ENCODE measurements around the gene SLC6A6. TPM values are rescaled to one million over a fixed set of nuclear protein-coding genes. Genes with fewer than 3 reads are reported as not detected.

Gene SLC6A6
- polyA plus RNA-seq, 1 of the 3 experiments (the other 2 are of a cell fraction): 19.1 TPM

DNA sequence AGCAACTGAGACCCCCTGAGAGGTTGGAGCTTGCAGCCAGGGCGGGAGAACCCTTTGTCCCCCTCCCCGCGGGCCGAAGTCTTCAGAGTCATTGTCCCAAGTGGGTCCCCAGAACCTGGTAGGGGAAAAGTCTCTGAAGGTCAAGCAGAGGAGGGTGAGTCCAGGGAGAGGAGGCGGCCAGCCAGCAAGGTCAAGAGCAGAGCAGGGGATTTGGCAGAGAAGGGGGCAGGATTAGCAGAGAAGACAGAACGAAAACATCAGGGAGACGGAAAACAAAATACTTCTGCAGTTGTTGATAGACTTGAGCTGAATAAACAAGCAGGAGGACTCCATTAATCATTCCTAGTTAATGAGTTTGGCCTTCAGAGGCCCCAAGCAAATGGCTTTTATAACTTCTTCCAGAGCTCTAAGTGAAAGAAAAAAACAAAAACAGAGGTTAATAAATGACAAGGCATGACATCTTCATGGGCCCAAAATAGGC lies 71.0 kb downstream of the SLC6A6 start:
- Histone ChIP-seq H3K9me2 (no peaks in the 10 kb centered on the region), H3F3A (replicated peaks; ENCODE audit: insufficient read depth) (peaks cover 10% of the 10 kb centered on the region), H4K20me1 (ENCODE audit: insufficient read depth) (no peaks in the 10 kb centered on the region), H3K4me3 (ENCODE audit: low read depth in 2 of 2, low read length in 1 of 2) (no peak overlapping the region), H3K27me3 (ENCODE audit: insufficient read depth) (no peaks in the 10 kb centered on the region), H3K4me2 (peak overlapping the region; percentile 63), H3K36me3 (replicated peaks in 1 of 2; ENCODE audit: control insufficient read depth in 1 of 2, insufficient read depth in 2 of 2, low read length in 1 of 2) (peaks cover 17 to 24% of the 10 kb centered on the region in 2 experiments), H3K9me3 (no peaks in the 10 kb centered on the region), H3K79me2 (ENCODE audit: insufficient read depth) (no peaks in the 10 kb centered on the region), H3K9ac (no peak overlapping the region), H3K27ac (ENCODE audit: low read depth in 2 of 2, low read length in 1 of 2) (peak overlapping the region in 1 of 2 experiments; percentile 83; a peak in 1 of 4 replicates), H2AFZ (ENCODE audit: low read depth) (no peak overlapping the region), H3K4me1 (ENCODE audit: control insufficient read depth in 1 of 2, insufficient read depth in 2 of 2, low read depth in 1 of 2, low read length in 1 of 2) (peaks cover 4 to 23% of the 10 kb centered on the region in 2 experiments; a peak in 3 of 4 replicates)
- 89% methylated on average over 7 of the region's 7 CpGs for WGBS (ENCODE audit: low lambda C conversion rate)
- POLR2A ChIA-PET: no interaction called here
- DNase-seq: no peak
- CTCF ChIA-PET: interaction anchor here (0.8 to 1.7 kb wide), 7 partner anchors 10 to 318 kb away, joined by 3 to 5 read pairs (median 4); no protein-coding TSS in a partner anchor
- TF ChIP-seq JUND (IDR thresholded peaks at IDR 0.05) (no peak), SMC3 (IDR thresholded peaks at IDR 0.05; ENCODE audit: low read depth, low read length) (no peak), EP300 (IDR thresholded peaks at IDR 0.05; ENCODE audit: borderline replicate concordance in 1 of 2, low read depth in 1 of 2, low read length in 1 of 2) (no peak), ELF1 (IDR thresholded peaks at IDR 0.05) (no peak), TCF12 (IDR thresholded peaks at IDR 0.05) (no peak), RFX5 (IDR thresholded peaks at IDR 0.05; ENCODE audit: low read length) (no peak), RAD21 (IDR thresholded peaks at IDR 0.05; ENCODE audit: low read length) (no peak)
- TF ChIP-seq, protein P1, sequence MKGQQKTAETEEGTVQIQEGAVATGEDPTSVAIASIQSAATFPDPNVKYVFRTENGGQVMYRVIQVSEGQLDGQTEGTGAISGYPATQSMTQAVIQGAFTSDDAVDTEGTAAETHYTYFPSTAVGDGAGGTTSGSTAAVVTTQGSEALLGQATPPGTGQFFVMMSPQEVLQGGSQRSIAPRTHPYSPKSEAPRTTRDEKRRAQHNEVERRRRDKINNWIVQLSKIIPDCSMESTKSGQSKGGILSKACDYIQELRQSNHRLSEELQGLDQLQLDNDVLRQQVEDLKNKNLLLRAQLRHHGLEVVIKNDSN (IDR thresholded peaks at IDR 0.05; ENCODE audit: borderline replicate concordance, low read depth): no peak

DNA sequence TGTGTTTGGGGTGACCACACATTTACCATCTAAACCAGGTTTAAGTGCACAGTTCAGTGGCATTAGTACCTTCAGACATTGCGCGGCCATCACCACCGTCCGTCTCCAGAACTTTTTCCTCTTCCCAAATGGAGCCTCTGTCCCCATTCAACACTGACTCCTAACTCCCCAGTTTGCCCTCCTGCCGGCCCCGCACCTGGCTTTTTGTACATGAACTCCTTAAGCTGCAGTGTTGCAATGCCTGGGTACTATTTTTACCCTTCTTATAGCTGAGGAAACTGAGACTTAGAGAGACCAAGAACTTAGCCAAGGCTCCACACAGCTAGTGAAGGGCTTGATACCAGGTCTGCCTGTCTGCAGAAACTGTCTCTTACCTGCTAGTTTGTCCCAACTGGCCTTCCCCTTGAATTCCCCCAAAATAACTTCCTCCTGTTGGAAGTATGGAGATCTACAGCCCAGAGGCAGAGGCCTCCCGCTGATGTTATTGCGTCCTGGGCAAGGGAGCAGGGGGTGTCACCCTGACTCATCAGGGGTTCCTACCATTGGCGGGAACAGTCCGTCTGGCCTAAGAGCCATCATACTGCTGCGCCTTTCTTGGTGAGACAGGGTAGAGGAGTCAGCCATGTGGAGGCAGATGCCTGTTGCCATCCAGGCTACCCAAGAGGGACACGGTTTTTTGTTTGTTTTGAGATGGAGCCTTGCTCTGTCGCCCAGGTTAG lies 72.1 kb downstream of the SLC6A6 start:
- Histone ChIP-seq H3K27ac (ENCODE audit: low read depth in 2 of 2, low read length in 1 of 2) (no peak overlapping the region), H3F3A (replicated peaks; ENCODE audit: insufficient read depth) (peaks cover 10% of the 10 kb centered on the region), H3K4me2 (no peak overlapping the region), H3K79me2 (ENCODE audit: insufficient read depth) (no peaks in the 10 kb centered on the region), H3K4me1 (ENCODE audit: control insufficient read depth in 1 of 2, insufficient read depth in 2 of 2, low read depth in 1 of 2, low read length in 1 of 2) (peaks cover 4 to 23% of the 10 kb centered on the region in 2 experiments; a peak in 3 of 4 replicates), H3K9me2 (no peaks in the 10 kb centered on the region), H3K9ac (no peak overlapping the region), H2AFZ (ENCODE audit: low read depth) (no peak overlapping the region), H3K9me3 (no peaks in the 10 kb centered on the region), H3K27me3 (ENCODE audit: insufficient read depth) (no peaks in the 10 kb centered on the region), H4K20me1 (ENCODE audit: insufficient read depth) (no peaks in the 10 kb centered on the region), H3K36me3 (replicated peaks in 1 of 2; ENCODE audit: control insufficient read depth in 1 of 2, insufficient read depth in 2 of 2, low read length in 1 of 2) (peaks cover 22 to 32% of the 10 kb centered on the region in 2 experiments), H3K4me3 (ENCODE audit: low read depth in 2 of 2, low read length in 1 of 2) (no peak overlapping the region)
- ChIA-PET POLR2A (no interaction called here), CTCF (interaction anchor here (0.6 to 2.8 kb wide), 5 partner anchors 14 to 271 kb away, joined by 3 to 15 read pairs (median 4); no protein-coding TSS in a partner anchor)
- no peak for TF ChIP-seq YY1 (IDR thresholded peaks at IDR 0.05; ENCODE audit: low read depth)
- WGBS (ENCODE audit: low lambda C conversion rate): 96% methylated on average over 12 of the region's 13 CpGs
- no peak for DNase-seq

DNA sequence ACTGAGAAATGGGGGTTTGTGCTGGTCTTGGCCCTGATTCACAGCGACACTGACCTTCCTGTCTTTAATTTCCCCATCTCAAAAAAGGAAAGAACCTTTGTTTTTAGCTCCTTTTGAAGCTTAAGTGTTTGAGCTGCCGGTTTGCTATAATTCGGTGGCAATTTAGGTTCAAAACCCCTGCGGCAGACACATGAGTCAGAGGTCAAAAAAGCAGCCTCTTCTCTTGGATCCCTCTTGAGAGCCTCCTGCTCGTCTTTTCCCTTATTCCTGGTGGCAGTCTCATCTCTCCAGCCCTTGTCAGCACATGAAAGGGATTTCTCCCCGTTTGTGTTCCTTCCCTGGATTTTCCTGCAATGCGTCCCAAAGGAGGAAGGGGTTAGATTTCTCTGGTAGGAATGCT lies 73.2 kb downstream of the SLC6A6 start:
- 93% methylated on average over 7 of the region's 7 CpGs for WGBS (ENCODE audit: low lambda C conversion rate)
- DNase-seq: no peak
- Histone ChIP-seq H3K4me1 (ENCODE audit: control insufficient read depth in 1 of 2, insufficient read depth in 2 of 2, low read depth in 1 of 2, low read length in 1 of 2) (peaks cover 15 to 23% of the 10 kb centered on the region in 2 experiments; a peak in 3 of 4 replicates), H3K27ac (ENCODE audit: low read depth in 2 of 2, low read length in 1 of 2) (no peak overlapping the region), H3F3A (replicated peaks; ENCODE audit: insufficient read depth) (peaks cover 10% of the 10 kb centered on the region), H3K4me2 (no peak overlapping the region), H3K27me3 (ENCODE audit: insufficient read depth) (no peaks in the 10 kb centered on the region), H3K9ac (no peak overlapping the region), H3K9me2 (no peaks in the 10 kb centered on the region), H3K9me3 (no peaks in the 10 kb centered on the region), H3K79me2 (ENCODE audit: insufficient read depth) (no peaks in the 10 kb centered on the region), H3K36me3 (replicated peaks in 1 of 2; ENCODE audit: control insufficient read depth in 1 of 2, insufficient read depth in 2 of 2, low read length in 1 of 2) (peaks cover 30 to 36% of the 10 kb centered on the region in 2 experiments), H4K20me1 (ENCODE audit: insufficient read depth) (no peaks in the 10 kb centered on the region), H2AFZ (ENCODE audit: low read depth) (no peak overlapping the region), H3K4me3 (ENCODE audit: low read depth in 2 of 2, low read length in 1 of 2) (no peak overlapping the region)
- ChIA-PET CTCF (interaction anchor here (1.0 to 2.8 kb wide), 4 partner anchors 34 to 272 kb away, joined by 3 to 15 read pairs (median 6); no protein-coding TSS in a partner anchor), POLR2A (no interaction called here)
- TF ChIP-seq, protein P2, sequence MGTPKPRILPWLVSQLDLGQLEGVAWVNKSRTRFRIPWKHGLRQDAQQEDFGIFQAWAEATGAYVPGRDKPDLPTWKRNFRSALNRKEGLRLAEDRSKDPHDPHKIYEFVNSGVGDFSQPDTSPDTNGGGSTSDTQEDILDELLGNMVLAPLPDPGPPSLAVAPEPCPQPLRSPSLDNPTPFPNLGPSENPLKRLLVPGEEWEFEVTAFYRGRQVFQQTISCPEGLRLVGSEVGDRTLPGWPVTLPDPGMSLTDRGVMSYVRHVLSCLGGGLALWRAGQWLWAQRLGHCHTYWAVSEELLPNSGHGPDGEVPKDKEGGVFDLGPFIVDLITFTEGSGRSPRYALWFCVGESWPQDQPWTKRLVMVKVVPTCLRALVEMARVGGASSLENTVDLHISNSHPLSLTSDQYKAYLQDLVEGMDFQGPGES (IDR thresholded peaks at IDR 0.05; ENCODE audit: low read depth, low read length): no peak
- TF ChIP-seq POLR2AphosphoS5 (IDR thresholded peaks at IDR 0.05; ENCODE audit: low read depth, low read length) (no peak), FOSL2 (IDR thresholded peaks at IDR 0.05; ENCODE audit: borderline replicate concordance, low read depth) (no peak), RCOR1 (IDR thresholded peaks at IDR 0.05; ENCODE audit: low read length) (no peak), TEAD4 (IDR thresholded peaks at IDR 0.05; ENCODE audit: borderline replicate concordance, insufficient read depth) (no peak), NRF1 (IDR thresholded peaks at IDR 0.05; ENCODE audit: low read depth, low read length) (no peak), SMC3 (IDR thresholded peaks at IDR 0.05; ENCODE audit: low read depth, low read length) (no peak), JUND (IDR thresholded peaks at IDR 0.05) (no peak)
- TF ChIP-seq, protein P3, sequence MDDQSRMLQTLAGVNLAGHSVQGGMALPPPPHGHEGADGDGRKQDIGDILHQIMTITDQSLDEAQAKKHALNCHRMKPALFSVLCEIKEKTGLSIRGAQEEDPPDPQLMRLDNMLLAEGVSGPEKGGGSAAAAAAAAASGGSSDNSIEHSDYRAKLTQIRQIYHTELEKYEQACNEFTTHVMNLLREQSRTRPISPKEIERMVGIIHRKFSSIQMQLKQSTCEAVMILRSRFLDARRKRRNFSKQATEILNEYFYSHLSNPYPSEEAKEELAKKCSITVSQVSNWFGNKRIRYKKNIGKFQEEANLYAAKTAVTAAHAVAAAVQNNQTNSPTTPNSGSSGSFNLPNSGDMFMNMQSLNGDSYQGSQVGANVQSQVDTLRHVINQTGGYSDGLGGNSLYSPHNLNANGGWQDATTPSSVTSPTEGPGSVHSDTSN (IDR thresholded peaks at IDR 0.05): no peak
- TF ChIP-seq, protein P4, sequence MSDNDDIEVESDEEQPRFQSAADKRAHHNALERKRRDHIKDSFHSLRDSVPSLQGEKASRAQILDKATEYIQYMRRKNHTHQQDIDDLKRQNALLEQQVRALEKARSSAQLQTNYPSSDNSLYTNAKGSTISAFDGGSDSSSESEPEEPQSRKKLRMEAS (IDR thresholded peaks at IDR 0.05; ENCODE audit: low read depth): no peak
- TF ChIP-seq, protein P1 (IDR thresholded peaks at IDR 0.05; ENCODE audit: borderline replicate concordance, low read depth): no peak

Data from SK-N-SH (cell line).